Measurements from ENCODE around the gene CNOT8. TPM values are rescaled to one million over a fixed set of nuclear protein-coding genes. Genes with fewer than 3 reads are reported as not detected.

The CNOT8 gene
- total RNA-seq, 1 donor from 2014 or later: 52.7 TPM

DNA sequence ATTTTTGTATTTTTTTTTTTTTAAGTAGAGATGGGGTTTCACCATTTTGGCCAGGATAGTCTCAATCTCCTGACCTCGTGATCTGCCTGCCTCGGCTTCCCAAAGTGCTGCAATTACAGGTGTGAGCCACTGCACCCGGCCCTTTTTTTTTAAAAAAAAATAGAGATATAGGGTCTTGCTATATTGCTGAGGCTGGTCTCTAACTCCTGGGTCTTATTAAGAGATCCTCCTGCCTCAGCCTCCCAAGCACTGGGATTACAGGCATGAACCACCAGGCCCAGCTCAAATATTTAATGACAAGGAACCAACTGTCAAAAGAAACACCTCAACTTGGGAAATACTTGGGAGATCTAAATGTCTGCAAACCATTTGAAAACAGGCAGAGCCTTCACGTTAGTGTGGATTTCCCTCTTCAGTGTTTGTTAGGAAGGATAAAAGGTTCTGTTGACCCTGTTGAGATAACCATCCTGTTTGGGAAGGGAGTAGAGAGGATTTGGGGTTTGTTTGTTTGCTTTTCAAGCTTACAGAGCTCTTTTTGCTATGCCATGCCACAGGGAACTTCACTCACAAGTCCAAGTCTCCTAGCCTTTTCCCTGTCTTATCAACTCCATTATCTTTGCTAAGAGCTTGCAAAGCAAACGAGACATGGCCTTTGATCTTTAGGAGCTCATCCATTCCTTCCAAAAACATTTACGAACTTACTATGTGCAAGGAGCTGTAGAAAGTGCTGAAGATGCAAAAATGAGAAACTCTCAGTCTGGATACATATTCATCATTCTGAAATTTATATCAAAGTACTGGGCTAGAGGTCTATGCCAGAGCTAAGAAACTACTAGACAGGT, 15.5 kb upstream of the CNOT8 start:
- intact Hi-C loops (cut with micrococcal nuclease): no loop called here
- no peak overlapping the region for H3K4me3 Mint-ChIP-seq

DNA sequence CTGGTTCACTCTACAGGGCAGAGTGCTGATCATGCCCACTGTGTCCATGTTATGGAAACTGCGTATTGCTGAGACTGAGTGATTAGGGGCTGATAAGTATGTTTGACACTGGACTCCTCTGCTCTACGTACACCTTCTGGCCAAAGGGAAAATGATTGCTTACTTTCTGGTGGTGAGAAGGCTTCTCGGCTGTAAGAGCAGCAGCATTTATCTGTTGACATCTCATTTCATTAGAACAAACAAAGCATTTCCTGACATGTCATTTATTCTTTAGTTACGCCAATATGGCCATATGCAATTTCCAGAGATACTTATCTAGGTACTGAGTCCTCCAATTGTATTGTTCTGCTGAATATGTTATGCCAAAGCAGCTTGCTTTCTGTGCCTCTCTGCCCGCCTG, 13.6 kb upstream of the CNOT8 start:
- Mint-ChIP-seq H3K4me3 (no peak overlapping the region), H3K9me3 (no peaks in the 10 kb centered on the region), H3K4me1 (peaks cover 8% of the 10 kb centered on the region), H3K27me3 (no peaks in the 10 kb centered on the region), H3K36me3 (ENCODE audit: low read depth) (peaks cover 4% of the 10 kb centered on the region), H3K27ac (no peak overlapping the region)
- no peak for DNase-seq
- intact Hi-C loops (cut with micrococcal nuclease): no loop called here

More for the DNA sequence above, 15.5 kb upstream of the CNOT8 start:
- H3K27me3 Mint-ChIP-seq: no peaks in the 10 kb centered on the region
- H3K27ac Mint-ChIP-seq: no peak overlapping the region
- H3K4me1 Mint-ChIP-seq: peaks cover 2% of the 10 kb centered on the region
- H3K9me3 Mint-ChIP-seq: no peaks in the 10 kb centered on the region
- no peak for DNase-seq
- H3K36me3 Mint-ChIP-seq (ENCODE audit: low read depth): peaks cover 3% of the 10 kb centered on the region

DNA sequence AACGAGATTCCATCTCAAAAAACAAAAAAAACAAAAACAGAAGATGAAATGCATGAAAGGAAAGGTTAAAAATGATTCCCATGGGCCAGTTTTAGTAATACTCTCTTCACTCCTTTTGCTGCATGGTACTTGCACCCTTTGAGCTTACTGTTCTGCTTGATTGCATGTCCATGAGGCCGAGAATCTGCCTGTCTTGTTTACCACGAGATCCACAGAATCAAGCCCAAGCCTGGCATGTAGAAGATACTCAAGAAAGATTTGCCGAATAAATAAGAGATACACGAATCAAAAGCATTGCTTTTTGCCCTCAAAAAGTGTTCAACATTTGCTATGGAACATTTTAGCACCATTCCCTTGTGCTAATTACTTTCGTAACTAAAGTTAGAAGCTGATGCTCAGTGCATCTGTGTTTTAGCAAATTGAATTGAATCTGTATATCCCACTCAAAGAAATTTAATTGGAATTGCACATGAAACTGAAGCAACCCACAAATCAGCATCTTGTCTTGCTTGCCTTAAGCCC, 9.1 kb upstream of the CNOT8 start:
- Mint-ChIP-seq H3K36me3 (ENCODE audit: low read depth) (peaks cover 4% of the 10 kb centered on the region), H3K27me3 (peaks cover 2% of the 10 kb centered on the region), H3K4me1 (peaks cover 16% of the 10 kb centered on the region), H3K9me3 (no peaks in the 10 kb centered on the region), H3K4me3 (no peak overlapping the region), H3K27ac (no peak overlapping the region)
- DNase-seq: no peak
- intact Hi-C loops (cut with micrococcal nuclease): no loop called here

DNA sequence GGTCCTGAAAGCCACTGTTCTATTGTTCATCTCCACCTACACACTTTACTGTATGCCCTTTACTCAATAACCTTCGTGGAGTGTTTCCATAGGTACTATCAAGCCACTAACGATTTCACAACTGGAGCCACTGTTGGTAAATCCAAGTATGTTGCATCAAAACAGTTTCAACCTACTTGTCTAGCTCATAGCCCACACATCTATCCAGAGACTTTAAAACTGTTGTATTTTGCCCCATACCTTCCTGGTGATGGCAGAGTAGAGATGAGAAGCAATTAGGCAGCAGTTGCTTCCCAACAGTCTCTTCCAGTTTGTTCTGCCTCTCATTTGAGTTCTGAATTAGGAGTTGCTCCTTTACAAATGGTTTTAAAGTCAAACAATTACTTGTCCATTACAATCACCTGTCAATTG, 8.6 kb upstream of the CNOT8 start:
- Mint-ChIP-seq H3K4me1 (peaks cover 16% of the 10 kb centered on the region), H3K27ac (peak overlapping the region; percentile 45), H3K27me3 (peaks cover 2% of the 10 kb centered on the region), H3K9me3 (no peaks in the 10 kb centered on the region), H3K36me3 (ENCODE audit: low read depth) (peaks cover 4% of the 10 kb centered on the region), H3K4me3 (no peak overlapping the region)
- no peak for DNase-seq
- intact Hi-C loops (cut with micrococcal nuclease): loop anchor here (10.0 kb wide), 1 partner anchor 655 kb away; the partner anchor contains the start of gene GALNT10

DNA sequence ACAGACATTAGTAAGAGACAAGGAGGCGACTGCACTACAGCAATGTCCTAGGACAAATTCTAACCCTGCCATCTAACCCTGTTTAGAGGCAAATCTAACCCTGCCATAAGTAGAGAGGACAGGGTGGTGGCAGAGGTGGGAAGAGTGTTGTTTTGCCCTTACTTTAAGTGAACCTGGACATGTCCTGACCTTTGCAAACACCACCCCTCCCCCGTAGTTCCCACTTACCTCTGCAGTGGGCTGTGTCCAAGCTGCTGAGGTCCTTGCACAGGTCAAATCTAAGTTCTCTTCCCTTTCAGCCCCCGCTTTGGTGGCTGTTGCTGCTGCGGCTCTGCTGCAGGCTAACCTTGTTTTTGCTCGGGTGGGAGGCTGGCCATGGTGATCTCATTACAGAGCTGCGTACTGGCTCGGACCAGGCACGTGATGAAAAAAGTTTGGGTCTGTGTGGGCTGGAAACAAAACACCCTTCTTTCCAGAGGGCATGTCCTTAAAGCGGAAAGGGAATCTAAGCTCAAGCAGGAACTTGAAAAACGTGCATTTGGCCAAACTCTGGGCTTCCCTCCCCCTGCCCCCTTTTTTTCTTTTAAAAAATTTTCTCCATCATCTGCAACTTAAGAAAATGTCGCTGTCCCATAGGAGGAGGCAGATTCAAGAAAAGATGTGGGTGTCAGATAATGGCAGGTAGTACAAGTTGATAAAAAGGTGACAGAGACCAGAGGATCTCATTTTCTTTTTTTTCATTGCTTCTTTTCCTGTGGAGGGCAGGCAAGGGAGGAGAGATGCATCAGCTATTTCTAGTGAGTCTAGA, 8.0 kb upstream of the CNOT8 start, which contains the start of gene FAXDC2:
FAXDC2 (minus strand) TSS at position 349 of the 808 bp plus-strand sequence. CDS start 12,425 bp downstream, outside the sequence.
- peaks cover 2% of the 10 kb centered on the region for H3K27me3 Mint-ChIP-seq

DNA sequence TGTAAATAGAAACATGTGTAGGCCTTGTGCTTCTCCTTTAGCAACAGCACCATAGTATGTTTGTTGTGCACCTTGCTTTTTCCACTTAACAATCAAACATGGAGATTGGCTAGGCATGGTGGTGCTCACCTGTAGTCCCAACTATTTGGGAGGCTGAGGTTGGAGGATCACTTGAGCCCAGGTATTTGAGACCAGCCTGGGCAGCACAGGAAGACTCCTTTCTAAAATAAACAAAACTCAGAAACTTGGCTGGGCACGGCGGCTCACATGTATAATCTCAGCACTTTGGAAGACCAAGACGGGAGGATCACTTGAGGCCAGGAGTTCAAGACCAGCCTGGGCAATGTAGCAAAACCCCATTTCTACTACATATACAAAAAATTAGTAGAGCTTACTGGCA, 7.1 kb upstream of the CNOT8 start:
- Mint-ChIP-seq H3K4me1 (peaks cover 16% of the 10 kb centered on the region), H3K27ac (no peak overlapping the region), H3K36me3 (ENCODE audit: low read depth) (peaks cover 2% of the 10 kb centered on the region), H3K9me3 (no peaks in the 10 kb centered on the region), H3K4me3 (no peak overlapping the region), H3K27me3 (peaks cover 2% of the 10 kb centered on the region)
- intact Hi-C loops (cut with micrococcal nuclease): loop anchor here (10.0 kb wide), 1 partner anchor 657 kb away; the partner anchor contains the start of gene GALNT10
- DNase-seq: no peak

More for the DNA sequence above, 8.0 kb upstream of the CNOT8 start, which contains the start of gene FAXDC2:
- Mint-ChIP-seq H3K4me3 (no peak within 1 kb of the TSS), H3K27ac (peak within 1 kb of the TSS; percentile 45), H3K4me1 (peaks cover 16% of the 10 kb centered on the region), H3K9me3 (no peaks in the 10 kb centered on the region), H3K36me3 (ENCODE audit: low read depth) (peaks cover 4% of the 10 kb centered on the region)
- no peak for DNase-seq
- intact Hi-C loops (cut with micrococcal nuclease): loop anchor here (10.0 kb wide), 1 partner anchor 656 kb away; the partner anchor contains the start of gene GALNT10

DNA sequence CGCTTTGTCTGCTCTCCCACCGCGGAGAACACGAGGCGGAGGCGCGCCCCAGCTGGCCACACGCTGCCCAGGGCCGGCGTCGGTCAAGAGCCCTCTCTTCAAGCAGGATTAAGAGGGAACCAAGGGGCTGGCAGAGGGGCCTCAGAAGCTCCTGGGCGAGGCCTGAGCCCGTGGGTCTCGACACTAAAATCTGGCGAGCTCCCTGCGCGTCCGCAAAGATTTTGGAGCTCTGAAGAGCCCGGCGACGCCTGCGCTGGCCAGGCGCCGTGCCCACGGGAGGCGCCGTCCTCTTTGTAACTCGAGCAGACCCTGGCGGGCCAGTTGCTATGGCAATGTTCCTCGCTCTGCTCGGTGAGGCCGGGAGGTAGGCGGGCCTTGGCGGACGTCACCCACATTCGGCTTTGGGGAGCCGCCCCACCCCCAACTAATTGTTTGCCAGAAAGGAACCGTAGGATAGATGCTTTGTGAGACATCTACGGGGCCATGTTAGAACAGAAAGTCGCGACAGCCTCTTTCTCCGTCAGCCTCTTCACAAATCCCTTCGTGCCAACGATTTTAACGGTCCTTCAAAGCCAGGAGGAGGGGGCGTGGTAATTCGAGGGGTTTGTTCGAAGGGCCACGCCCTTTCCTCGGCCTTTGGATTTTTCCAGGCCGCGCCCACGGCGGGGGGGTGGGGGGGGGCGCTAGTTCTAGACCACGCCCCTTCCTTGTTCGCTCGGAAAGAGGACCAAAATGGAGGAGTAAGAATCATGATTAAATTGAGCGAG, 714 bp upstream of the CNOT8 start:
- intact Hi-C loops (cut with micrococcal nuclease): loop anchor here (1.0 to 10.0 kb wide), 6 partner anchors 81 to 820 kb away; partner anchors contain the start of genes FAM114A2, GALNT10, GEMIN5 and LARP1
- H3K27me3 Mint-ChIP-seq: no peaks in the 10 kb centered on the region
- peak; percentile 96 for DNase-seq
- H3K36me3 Mint-ChIP-seq (ENCODE audit: low read depth): peaks cover 16% of the 10 kb centered on the region
- peaks cover 29% of the 10 kb centered on the region for H3K4me1 Mint-ChIP-seq
- H3K27ac Mint-ChIP-seq: peak overlapping the region; percentile 98
- no peaks in the 10 kb centered on the region for H3K9me3 Mint-ChIP-seq
- peak overlapping the region; percentile 100 for H3K4me3 Mint-ChIP-seq

DNA sequence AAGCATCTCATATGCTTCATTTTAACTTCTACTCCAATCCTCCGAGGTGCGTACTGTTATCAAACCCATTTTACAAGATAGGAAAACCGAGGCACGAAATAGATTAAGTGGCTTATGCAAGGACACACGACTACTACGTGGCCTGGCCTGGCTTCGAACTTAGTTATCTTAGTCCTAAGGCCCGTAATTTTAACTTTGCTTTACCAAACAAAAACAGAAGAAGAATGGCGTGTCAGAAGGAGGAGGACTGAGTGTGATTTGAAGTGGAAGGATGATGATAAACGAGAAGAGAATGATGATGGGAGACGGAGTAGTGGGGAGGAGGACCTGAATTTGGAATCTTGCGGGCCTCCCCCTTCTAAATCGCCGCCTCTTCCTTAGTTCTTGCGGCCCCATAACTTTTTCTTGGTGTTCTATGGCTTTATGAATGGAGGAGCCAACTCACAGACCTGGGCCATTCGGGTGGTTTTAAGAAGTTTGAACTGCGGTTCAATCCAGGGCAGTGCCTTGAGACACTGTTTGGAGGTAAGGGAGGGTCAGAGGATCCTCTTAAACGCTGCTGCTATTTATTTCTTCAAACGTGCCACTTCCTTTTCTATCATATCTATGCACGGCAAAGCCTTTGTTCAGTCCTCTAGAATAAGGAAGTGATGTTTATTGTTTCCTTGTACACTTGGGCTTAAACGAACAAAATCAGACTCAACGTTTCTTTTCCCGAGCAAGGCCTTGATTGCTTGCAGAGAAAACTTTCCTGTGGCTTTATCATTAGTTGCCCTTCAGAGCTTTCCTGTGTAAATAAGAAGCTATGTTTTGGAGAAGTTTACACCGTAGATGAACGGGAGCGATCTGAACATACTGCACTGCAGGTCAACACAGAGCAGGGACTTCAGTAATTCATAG, 795 bp downstream of the CNOT8 start:
- Mint-ChIP-seq H3K4me1 (peaks cover 38% of the 10 kb centered on the region), H3K27me3 (no peaks in the 10 kb centered on the region), H3K9me3 (no peaks in the 10 kb centered on the region), H3K4me3 (peak overlapping the region; percentile 100), H3K27ac (peak overlapping the region; percentile 98), H3K36me3 (ENCODE audit: low read depth) (peaks cover 28% of the 10 kb centered on the region)
- peak; percentile 76 for DNase-seq
- intact Hi-C loops (cut with micrococcal nuclease): loop anchor here (1.0 to 10.0 kb wide), 6 partner anchors 8 to 822 kb away; partner anchors contain the start of genes FAM114A2, GALNT10, GEMIN5 and MFAP3

DNA sequence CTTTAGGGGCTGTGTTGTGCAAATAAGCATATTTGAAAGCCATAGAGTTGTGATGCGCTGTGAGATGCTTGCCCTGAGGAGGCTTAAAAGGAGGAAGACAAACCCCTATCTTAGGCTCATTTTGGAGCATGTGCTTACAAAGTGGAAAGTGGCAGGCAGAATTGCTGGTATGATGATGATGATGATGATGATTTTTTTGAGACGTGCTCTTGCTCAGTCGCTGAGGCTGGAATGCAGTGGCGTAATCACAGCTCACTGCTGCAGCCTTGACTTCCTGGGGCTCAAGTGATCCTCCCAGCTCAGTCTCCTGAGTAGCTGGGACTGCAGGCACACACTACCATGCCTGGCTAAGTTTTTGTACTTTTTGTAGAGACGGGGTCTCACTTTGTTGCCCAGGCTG, 1.7 kb downstream of the CNOT8 start:
- Mint-ChIP-seq H3K9me3 (no peaks in the 10 kb centered on the region), H3K27me3 (no peaks in the 10 kb centered on the region), H3K4me3 (peak overlapping the region; percentile 100), H3K36me3 (ENCODE audit: low read depth) (peaks cover 33% of the 10 kb centered on the region), H3K4me1 (peaks cover 39% of the 10 kb centered on the region), H3K27ac (peak overlapping the region; percentile 98)
- peak; percentile 65 for DNase-seq
- intact Hi-C loops (cut with micrococcal nuclease): no loop called here

DNA sequence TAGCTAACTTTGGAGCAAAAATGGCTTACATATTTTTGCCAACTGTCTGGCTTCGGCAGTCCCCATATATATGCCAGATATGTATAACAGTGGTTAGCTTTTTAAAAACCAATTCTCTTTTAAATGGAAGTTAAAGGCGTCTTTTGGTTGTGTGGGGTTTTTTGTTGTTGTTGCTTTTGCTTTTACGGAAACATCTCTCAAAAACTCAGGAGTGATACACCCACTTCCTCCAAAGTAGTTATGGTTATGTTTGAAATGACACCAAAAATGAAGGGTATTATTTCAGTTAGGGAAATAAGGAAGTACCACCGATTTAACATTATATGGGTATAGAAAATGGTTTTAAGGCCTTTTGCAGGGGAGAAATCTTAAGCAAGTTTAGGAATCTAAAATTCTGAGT, 2.3 kb downstream of the CNOT8 start:
- Mint-ChIP-seq H3K36me3 (ENCODE audit: low read depth) (peaks cover 40% of the 10 kb centered on the region), H3K27me3 (no peaks in the 10 kb centered on the region), H3K4me1 (peaks cover 46% of the 10 kb centered on the region), H3K27ac (peak overlapping the region; percentile 98), H3K9me3 (no peaks in the 10 kb centered on the region), H3K4me3 (peak overlapping the region; percentile 100)
- no peak for DNase-seq
- intact Hi-C loops (cut with micrococcal nuclease): no loop called here

DNA sequence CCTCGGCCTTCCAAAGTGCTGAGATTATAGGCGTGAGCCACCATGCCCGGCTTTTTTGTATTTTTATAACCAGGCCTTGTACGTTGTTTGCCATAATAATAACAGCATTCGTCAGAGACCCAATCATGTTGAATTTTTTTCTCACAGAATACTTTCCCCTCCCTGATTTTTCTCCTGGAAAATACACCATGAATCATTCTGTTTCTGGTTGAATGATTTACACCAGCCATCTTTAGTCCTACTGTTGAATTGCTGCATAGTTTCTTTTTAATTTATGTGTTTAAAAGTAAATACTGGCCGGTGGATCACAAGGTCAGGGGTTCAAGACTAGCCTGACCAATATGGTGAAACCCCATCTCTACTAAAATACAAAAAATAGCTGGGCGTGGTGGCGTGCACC, 3.5 kb downstream of the CNOT8 start:
- DNase-seq: no peak
- intact Hi-C loops (cut with micrococcal nuclease): no loop called here
- H3K4me3 Mint-ChIP-seq: peak overlapping the region; percentile 69
- H3K4me1 Mint-ChIP-seq: peaks cover 47% of the 10 kb centered on the region
- H3K36me3 Mint-ChIP-seq (ENCODE audit: low read depth): peaks cover 47% of the 10 kb centered on the region
- no peaks in the 10 kb centered on the region for H3K9me3 Mint-ChIP-seq
- no peaks in the 10 kb centered on the region for H3K27me3 Mint-ChIP-seq
- no peak overlapping the region for H3K27ac Mint-ChIP-seq

DNA sequence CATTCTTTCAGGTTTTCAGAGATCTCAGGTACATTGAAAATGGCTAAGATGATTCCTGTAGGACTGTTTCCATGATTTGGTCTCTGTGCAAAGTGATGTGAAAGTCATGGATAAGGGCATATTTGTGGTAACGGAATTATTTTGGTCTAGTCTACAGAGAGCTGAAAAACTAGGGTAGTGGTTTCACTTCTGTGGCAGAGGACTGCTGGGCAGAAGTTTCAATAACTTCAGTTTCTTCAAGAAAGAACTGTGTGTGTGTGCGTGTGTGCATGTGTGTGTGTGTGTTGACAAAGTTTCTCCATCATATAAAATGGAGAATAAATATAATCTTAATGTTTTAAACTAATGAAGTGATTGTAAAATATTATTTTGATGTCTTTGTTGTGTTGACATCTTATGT, 4.3 kb downstream of the CNOT8 start:
- Mint-ChIP-seq H3K9me3 (no peaks in the 10 kb centered on the region), H3K4me1 (peaks cover 47% of the 10 kb centered on the region), H3K36me3 (ENCODE audit: low read depth) (peaks cover 50% of the 10 kb centered on the region), H3K27ac (peak overlapping the region; percentile 67), H3K4me3 (peak overlapping the region; percentile 37), H3K27me3 (no peaks in the 10 kb centered on the region)
- intact Hi-C loops (cut with micrococcal nuclease): no loop called here
- DNase-seq: no peak
